ENCODE data around the gene PRRX2.

The PRRX2 gene

GRCh38 chr9:129619787-129620668, 45.4 kb upstream of the PRRX2 start (continued):
- TF ChIP-seq FEZF1 (tag by site-specific recombination; IDR thresholded peaks at IDR 0.05) = no peak
- peak; percentile 67 for TF ChIP-seq CTCF (tag by site-specific recombination; IDR thresholded peaks at IDR 0.05)
- TF ChIP-seq ZNF112 (tag by site-specific recombination; IDR thresholded peaks at IDR 0.05) = no peak
- no peak for TF ChIP-seq ZNF514 (tag by site-specific recombination; IDR thresholded peaks at IDR 0.05)
- no peak for TF ChIP-seq HOXD13 (CRISPR knock-in tag; IDR thresholded peaks at IDR 0.05; ENCODE audit: borderline replicate concordance)
- no peak for TF ChIP-seq ZNF140 (tag by site-specific recombination; IDR thresholded peaks at IDR 0.05)
- TF ChIP-seq PATZ1 (tag by site-specific recombination; IDR thresholded peaks at IDR 0.05) = no peak; the same call in 1 of the 2 replicates
- peak; percentile 28; the same call in 1 of the 2 replicates for TF ChIP-seq EGR2 (tag by site-specific recombination; IDR thresholded peaks at IDR 0.05; ENCODE audit: low read depth)
- TF ChIP-seq INSM2 (tag by site-specific recombination; IDR thresholded peaks at IDR 0.05) = no peak
- no peak for TF ChIP-seq ZNF585B (tag by site-specific recombination; IDR thresholded peaks at IDR 0.05)
- TF ChIP-seq ZNF292 (tag by site-specific recombination; IDR thresholded peaks at IDR 0.05; ENCODE audit: borderline replicate concordance, low read depth) = no peak
- no peak for TF ChIP-seq GLI4 (tag by site-specific recombination; IDR thresholded peaks at IDR 0.05)
- TF ChIP-seq ZNF266 (tag by site-specific recombination; IDR thresholded peaks at IDR 0.05; ENCODE audit: low read depth) = no peak
- TF ChIP-seq PRDM6 (tag by site-specific recombination; IDR thresholded peaks at IDR 0.05) = no peak
- TF ChIP-seq ZBTB11 (tag by site-specific recombination; conservative IDR thresholded peaks at IDR 0.05; ENCODE audit: low read depth) = peak; percentile 53; the same call in 1 of the 2 replicates
- peak; percentile 44 for TF ChIP-seq ZBTB26 (tag by site-specific recombination; optimal IDR thresholded peaks at IDR 0.05)
- TF ChIP-seq ZNF114 (tag by site-specific recombination; IDR thresholded peaks at IDR 0.05) = no peak
- no peak for TF ChIP-seq ZNF404 (tag by site-specific recombination; IDR thresholded peaks at IDR 0.05)
- TF ChIP-seq ZNF354C (tag by site-specific recombination; IDR thresholded peaks at IDR 0.05; ENCODE audit: borderline replicate concordance, low read depth) = no peak
- no peak for TF ChIP-seq ZBTB1 (tag by site-specific recombination; IDR thresholded peaks at IDR 0.05)
- no peak for TF ChIP-seq ZNF513 (tag by site-specific recombination; IDR thresholded peaks at IDR 0.05)
- TF ChIP-seq ZIC2 (tag by site-specific recombination; IDR thresholded peaks at IDR 0.05) = peak; percentile 55; the same call in 1 of the 2 replicates
- TF ChIP-seq ZNF426 (tag by site-specific recombination; IDR thresholded peaks at IDR 0.05) = no peak

Measured in HEK293 (cell line).